ENCODE measurements around the gene WDR6.

WDR6 gene, protein sequence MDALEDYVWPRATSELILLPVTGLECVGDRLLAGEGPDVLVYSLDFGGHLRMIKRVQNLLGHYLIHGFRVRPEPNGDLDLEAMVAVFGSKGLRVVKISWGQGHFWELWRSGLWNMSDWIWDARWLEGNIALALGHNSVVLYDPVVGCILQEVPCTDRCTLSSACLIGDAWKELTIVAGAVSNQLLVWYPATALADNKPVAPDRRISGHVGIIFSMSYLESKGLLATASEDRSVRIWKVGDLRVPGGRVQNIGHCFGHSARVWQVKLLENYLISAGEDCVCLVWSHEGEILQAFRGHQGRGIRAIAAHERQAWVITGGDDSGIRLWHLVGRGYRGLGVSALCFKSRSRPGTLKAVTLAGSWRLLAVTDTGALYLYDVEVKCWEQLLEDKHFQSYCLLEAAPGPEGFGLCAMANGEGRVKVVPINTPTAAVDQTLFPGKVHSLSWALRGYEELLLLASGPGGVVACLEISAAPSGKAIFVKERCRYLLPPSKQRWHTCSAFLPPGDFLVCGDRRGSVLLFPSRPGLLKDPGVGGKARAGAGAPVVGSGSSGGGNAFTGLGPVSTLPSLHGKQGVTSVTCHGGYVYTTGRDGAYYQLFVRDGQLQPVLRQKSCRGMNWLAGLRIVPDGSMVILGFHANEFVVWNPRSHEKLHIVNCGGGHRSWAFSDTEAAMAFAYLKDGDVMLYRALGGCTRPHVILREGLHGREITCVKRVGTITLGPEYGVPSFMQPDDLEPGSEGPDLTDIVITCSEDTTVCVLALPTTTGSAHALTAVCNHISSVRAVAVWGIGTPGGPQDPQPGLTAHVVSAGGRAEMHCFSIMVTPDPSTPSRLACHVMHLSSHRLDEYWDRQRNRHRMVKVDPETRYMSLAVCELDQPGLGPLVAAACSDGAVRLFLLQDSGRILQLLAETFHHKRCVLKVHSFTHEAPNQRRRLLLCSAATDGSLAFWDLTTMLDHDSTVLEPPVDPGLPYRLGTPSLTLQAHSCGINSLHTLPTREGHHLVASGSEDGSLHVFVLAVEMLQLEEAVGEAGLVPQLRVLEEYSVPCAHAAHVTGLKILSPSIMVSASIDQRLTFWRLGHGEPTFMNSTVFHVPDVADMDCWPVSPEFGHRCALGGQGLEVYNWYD

DNA sequence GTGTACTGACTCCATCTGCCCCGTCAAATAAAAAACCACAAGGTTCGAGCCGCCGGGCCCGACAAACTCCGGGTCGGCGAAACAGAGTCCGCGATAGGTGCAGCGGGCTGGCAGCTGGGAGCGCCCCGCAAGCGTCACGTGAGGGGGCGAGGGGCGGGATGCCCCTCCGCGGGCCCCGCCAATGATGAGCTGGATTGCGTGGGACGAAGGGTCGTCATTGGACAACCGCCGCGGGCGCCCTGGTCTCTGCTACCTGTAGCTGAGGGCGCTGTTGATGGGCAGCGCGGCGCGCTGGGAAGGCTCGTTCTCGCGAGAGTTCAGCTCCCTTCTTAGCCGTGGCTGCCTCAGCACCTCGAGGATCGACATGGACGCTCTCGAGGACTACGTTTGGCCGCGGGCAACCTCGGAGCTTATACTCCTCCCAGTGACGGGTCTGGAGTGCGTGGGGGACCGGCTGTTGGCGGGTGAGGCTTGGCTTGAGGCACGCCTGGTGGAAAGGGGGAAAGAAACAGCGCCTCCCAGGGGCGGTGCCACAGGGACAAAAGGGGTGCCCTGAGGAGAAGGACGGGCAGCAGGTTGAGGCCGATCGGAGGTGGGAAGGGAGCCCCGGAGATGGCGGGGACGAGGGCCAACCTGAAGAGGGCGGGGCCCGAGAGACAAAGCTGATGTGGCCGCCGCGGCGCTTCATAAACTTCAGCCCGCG, at the start of gene WDR6:
Gene WDR6, plus strand, starts transcription at position 324 of the 703 bp plus-strand sequence. Its CDS starts 41 bp downstream, at position 365.
- DNase-seq, result peak; percentile 96

DNA sequence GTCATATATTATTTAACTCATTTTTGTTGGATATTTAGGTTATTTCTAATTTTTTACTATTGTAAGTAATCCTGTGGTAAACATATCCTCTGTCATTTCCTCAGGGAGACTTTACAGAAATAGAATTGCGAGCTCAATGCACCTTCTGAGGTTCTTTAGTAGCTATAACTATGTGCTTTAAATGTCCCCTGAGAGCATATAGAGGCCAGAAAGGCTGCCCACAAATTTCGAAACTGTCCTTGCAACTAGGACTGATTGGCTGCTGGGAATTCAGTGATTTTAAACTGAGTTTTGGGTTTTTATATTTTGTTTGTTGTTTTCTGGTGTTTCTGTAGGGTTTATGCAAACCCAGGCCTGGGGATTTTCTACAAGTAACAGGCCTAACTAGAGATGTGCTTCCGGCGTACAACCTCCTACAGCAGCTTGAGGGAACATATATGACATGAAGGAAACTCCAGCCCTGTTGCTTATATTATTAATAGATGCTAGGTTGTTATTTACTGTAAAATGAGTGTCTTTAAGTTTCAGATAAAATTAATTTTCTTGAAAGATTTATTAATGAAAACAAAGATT, 46.3 kb upstream of the WDR6 start:
- DNase-seq, result no peak

- DNase-seq, result no peak
Observed at GRCh38 chr3:48962340-48962739, 44.9 kb upstream of the WDR6 start.

- DNase-seq, result no peak
Observed at GRCh38 chr3:48962939-48963338, 44.3 kb upstream of the WDR6 start.

DNA sequence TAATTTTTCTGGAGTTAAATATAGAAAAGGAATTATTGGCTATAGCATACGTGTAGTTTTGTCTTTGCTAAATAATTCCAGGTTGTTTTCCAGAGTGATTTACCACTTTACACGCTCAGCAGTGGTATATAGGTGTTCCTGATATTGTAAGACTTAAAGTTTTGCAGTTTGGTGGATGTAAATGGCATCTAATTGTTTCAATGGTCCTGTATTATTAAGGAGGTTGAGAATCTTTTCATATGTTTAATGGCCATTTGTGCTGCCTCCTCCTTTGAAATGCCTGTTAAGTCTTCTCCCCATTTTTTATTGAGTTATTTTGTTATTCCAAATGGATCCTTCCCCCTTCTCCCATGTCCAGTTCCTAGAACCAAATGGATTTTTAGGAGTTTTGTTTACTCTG, 43.6 kb upstream of the WDR6 start:
- DNase-seq, result no peak

- no peak for DNase-seq
Observed at GRCh38 chr3:48966367-48966766, 40.8 kb upstream of the WDR6 start.

DNA sequence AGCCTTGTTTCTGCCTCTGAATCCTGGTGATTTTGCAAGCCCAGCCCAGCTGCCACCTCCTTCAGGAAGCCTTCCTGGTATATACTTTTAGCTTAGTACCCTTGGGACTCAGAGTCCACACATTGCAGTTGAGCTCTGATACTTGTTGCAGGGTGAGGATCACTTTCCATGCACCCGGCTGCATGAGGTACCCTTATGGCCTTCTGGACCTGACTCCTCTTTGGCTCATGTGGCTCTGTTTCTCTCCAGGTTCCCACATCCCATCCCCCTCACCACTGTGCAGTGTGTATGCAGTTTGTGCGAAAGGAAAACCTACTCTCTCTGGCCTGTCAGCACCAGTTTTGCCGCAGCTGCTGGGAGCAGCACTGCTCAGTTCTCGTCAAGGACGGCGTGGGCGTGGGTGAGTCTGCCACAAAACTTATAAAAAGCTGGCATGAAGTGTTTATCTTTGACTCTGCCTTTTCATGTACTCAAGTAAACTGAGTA, 40.3 kb upstream of the WDR6 start:
- no peak for DNase-seq

- DNase-seq, result no peak
Observed at GRCh38 chr3:48970586-48970985, 36.6 kb upstream of the WDR6 start.

DNA sequence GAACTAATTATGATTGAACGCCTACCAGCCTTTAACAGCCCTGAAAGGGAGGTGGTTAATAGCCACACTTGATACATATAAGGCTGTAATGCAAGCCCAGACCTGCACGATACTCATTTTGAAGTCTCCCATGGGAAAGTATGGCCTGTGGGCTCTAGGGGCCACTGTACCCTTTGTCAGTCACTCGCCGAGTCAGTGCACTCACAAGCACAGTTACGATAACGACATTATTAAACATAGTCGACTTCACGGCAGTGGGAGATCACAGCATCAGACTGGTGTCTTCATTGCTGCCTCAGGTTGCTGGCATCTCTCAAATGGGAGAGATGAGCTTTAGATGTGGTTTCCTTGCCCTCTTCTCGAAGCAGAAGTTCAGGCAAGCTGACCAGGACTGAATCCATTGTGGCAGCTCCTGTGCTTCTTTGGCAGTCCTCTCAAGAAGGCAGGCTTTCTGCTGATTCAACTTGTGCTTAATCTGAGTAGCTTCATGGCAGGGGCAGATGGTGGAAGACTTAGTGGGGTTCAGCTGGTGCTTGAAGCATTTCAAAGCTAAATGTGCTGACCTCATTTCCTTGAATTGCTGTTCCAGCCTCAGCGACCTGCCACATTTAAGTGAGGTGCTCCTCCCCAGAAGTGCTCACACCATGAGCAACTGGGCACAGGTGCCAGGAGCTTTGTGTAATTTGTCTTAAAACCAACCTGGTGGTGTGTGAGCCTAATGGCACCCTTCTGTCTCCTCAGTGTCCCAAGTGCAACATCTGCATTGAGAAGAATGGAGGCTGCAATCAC, 32.9 kb upstream of the WDR6 start:
- no peak for DNase-seq

GRCh38 chr3:48979451-48979850, 27.7 kb upstream of the WDR6 start:
- no peak for DNase-seq

GRCh38 chr3:48980295-48980694, 26.9 kb upstream of the WDR6 start:
- DNase-seq, result no peak

- DNase-seq, result no peak
Observed at GRCh38 chr3:48982016-48982415, 25.2 kb upstream of the WDR6 start.

DNA sequence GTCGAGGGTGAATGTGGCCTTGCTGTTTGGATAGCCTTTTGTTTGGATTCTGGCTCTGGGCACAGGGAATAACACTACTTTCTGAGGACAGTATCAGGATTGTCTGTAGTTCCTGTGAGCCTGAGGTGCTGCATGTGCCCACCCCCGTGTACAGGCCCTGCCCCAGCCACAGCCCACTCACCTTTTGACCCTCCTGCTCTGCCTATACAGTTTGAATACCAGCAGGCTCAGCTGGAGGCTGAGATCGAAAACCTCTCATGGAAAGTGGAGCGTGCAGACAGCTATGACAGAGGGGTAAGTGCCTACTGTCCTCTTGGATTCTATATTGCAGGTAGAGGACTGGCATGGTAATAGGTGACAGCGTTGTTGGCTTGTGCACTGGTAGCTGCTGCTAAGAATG, 24.5 kb upstream of the WDR6 start:
- DNase-seq, result no peak

- no peak for DNase-seq
Observed at GRCh38 chr3:48983096-48983495, 24.1 kb upstream of the WDR6 start.

DNA sequence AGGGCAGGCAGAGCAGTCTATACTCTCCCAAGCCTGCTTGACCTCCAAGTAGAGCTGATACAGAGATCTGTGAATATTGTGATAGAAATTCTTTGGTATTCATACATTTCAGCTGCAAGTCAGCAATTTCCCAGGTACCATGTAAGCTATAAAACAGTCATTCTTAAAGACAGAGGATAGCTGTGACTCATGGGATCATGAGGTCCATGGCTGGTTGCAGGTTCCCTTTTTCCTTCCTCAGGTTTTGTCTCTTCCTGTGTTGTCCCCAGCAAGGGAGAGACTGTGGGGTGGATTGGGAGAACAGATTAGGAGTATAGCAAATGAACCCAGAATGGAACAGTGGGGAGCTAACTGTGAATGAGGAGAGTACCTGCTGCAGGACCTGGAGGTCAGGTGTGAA, 22.5 kb upstream of the WDR6 start:
- no peak for DNase-seq

- no peak for DNase-seq
Observed at GRCh38 chr3:48985831-48986376, 21.3 kb upstream of the WDR6 start.

- DNase-seq, result no peak
Observed at GRCh38 chr3:48989126-48989795, 17.9 kb upstream of the WDR6 start.

DNA sequence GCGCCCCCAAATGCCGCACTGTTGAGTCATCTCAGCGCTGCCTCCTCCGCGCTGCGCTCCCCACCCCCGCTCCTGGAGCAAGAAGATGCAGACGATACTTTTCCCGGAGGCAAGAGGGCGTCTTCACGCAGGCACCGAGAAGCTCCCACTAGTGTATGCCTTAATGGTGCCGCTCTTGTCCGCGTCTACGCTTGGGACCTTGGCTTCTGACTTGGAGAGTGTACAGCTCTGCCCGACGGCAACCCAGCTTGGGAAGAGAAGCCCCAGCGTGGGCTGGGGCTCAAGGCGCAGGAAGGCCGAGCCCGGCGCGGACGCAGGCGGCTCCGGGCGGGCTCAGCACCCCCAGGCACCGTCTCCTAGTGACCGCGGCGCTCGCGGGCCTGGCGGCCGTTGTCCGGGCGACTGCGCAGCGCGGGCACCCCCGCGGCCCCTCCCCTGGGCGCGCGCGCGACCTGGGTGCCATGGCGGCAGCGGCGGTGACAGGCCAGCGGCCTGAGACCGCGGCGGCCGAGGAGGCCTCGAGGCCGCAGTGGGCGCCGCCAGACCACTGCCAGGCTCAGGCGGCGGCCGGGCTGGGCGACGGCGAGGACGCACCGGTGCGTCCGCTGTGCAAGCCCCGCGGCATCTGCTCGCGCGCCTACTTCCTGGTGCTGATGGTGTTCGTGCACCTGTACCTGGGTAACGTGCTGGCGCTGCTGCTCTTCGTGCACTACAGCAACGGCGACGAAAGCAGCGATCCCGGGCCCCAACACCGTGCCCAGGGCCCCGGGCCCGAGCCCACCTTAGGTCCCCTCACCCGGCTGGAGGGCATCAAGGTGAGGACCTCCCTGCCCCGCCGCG, 17.2 kb upstream of the WDR6 start, which contains the start of gene P4HTM:
Gene P4HTM, plus strand, starts transcription at position 446 of the 840 bp plus-strand sequence. Its CDS starts 16 bp downstream, at position 462.
- DNase-seq, result peak; percentile 53

All from GDM1 (cell line).